ENCODE measurements around the gene RHOBTB1.

RHOBTB1 gene

GRCh38 chr10:60989400-60989876 lies 45.5 kb upstream of the RHOBTB1 start:
- Histone ChIP-seq H3K9ac (ENCODE audit: low read depth, low read length) (no peak overlapping the region), H4K20me1 (ENCODE audit: insufficient read depth, low read length) (no peaks in the 10 kb centered on the region), H3K4me2 (ENCODE audit: insufficient read depth, low read length) (no peak overlapping the region), H3K36me3 (ENCODE audit: insufficient read depth, low read length) (no peaks in the 10 kb centered on the region), H2AFZ (ENCODE audit: low read depth, low read length) (no peak overlapping the region), H3K9me3 (ENCODE audit: insufficient read depth, low read length, severe bottlenecking) (no peaks in the 10 kb centered on the region), H3K27ac (ENCODE audit: low read length) (no peak overlapping the region), H3K4me3 (ENCODE audit: low read depth in 1 of 2, low read length in 2 of 2) (no peak overlapping the region), H3K79me2 (ENCODE audit: insufficient read depth, low read length) (no peaks in the 10 kb centered on the region), H3K27me3 (ENCODE audit: insufficient read depth, low read length, poor library complexity) (no peaks in the 10 kb centered on the region), H3K4me1 (ENCODE audit: insufficient read depth, low read length) (no peaks in the 10 kb centered on the region)
- peak; percentile 27; the same call in 1 of the 3 replicates for ATAC-seq (ENCODE audit: insufficient read depth, low read depth)
- TF ChIP-seq EZH2 (IDR thresholded peaks at IDR 0.05; ENCODE audit: borderline replicate concordance, low read depth, low read length, severe bottlenecking) (no peak), CTCF (IDR thresholded peaks at IDR 0.05; ENCODE audit: borderline replicate concordance, extremely low read depth, low read length, poor library complexity, severe bottlenecking) (no peak)
- no peak for DNase-seq

GRCh38 chr10:60986791-60987190 lies 42.8 kb upstream of the RHOBTB1 start:
- Histone ChIP-seq H3K27ac (ENCODE audit: low read length) (no peak overlapping the region), H3K9ac (ENCODE audit: low read depth, low read length) (no peak overlapping the region), H3K4me2 (ENCODE audit: insufficient read depth, low read length) (no peak overlapping the region), H3K27me3 (ENCODE audit: insufficient read depth, low read length, poor library complexity) (no peaks in the 10 kb centered on the region), H3K9me3 (ENCODE audit: insufficient read depth, low read length, severe bottlenecking) (no peaks in the 10 kb centered on the region), H3K79me2 (ENCODE audit: insufficient read depth, low read length) (no peaks in the 10 kb centered on the region), H3K4me3 (ENCODE audit: low read depth in 1 of 2, low read length in 2 of 2) (no peak overlapping the region), H3K36me3 (ENCODE audit: insufficient read depth, low read length) (no peaks in the 10 kb centered on the region), H3K4me1 (ENCODE audit: insufficient read depth, low read length) (no peaks in the 10 kb centered on the region), H2AFZ (ENCODE audit: low read depth, low read length) (no peak overlapping the region), H4K20me1 (ENCODE audit: insufficient read depth, low read length) (no peaks in the 10 kb centered on the region)
- TF ChIP-seq EZH2 (IDR thresholded peaks at IDR 0.05; ENCODE audit: borderline replicate concordance, low read depth, low read length, severe bottlenecking) (no peak), CTCF (IDR thresholded peaks at IDR 0.05; ENCODE audit: borderline replicate concordance, extremely low read depth, low read length, poor library complexity, severe bottlenecking) (no peak)
- ATAC-seq (ENCODE audit: insufficient read depth, low read depth), result no peak
- DNase-seq, result no peak

- no peaks in the 10 kb centered on the region for H3K9me3 ChIP-seq (ENCODE audit: insufficient read depth, low read length, severe bottlenecking)
- no peak overlapping the region for H3K27ac ChIP-seq (ENCODE audit: low read length)
- TF ChIP-seq CTCF (IDR thresholded peaks at IDR 0.05; ENCODE audit: borderline replicate concordance, extremely low read depth, low read length, poor library complexity, severe bottlenecking), result no peak
- TF ChIP-seq EZH2 (IDR thresholded peaks at IDR 0.05; ENCODE audit: borderline replicate concordance, low read depth, low read length, severe bottlenecking), result no peak
- ATAC-seq (ENCODE audit: insufficient read depth, low read depth) (no peak), DNase-seq (no peak)
- no peaks in the 10 kb centered on the region for H3K79me2 ChIP-seq (ENCODE audit: insufficient read depth, low read length)
- no peak overlapping the region for H3K4me3 ChIP-seq (ENCODE audit: low read depth in 1 of 2, low read length in 2 of 2)
- no peak overlapping the region for H3K9ac ChIP-seq (ENCODE audit: low read depth, low read length)
- no peak overlapping the region for H3K4me2 ChIP-seq (ENCODE audit: insufficient read depth, low read length)
- H3K36me3 ChIP-seq (ENCODE audit: insufficient read depth, low read length), result no peaks in the 10 kb centered on the region
- H2AFZ ChIP-seq (ENCODE audit: low read depth, low read length), result no peak overlapping the region
- H3K4me1 ChIP-seq (ENCODE audit: insufficient read depth, low read length), result no peaks in the 10 kb centered on the region
- H4K20me1 ChIP-seq (ENCODE audit: insufficient read depth, low read length), result no peaks in the 10 kb centered on the region
- H3K27me3 ChIP-seq (ENCODE audit: insufficient read depth, low read length, poor library complexity), result no peaks in the 10 kb centered on the region
These were observed 42.0 kb upstream of the RHOBTB1 start for GRCh38 chr10:60985951-60986350.

- H3K27me3 ChIP-seq (ENCODE audit: insufficient read depth, low read length, poor library complexity), result no peaks in the 10 kb centered on the region
- no peaks in the 10 kb centered on the region for H3K9me3 ChIP-seq (ENCODE audit: insufficient read depth, low read length, severe bottlenecking)
- H3K4me2 ChIP-seq (ENCODE audit: insufficient read depth, low read length), result no peak overlapping the region
- DNase-seq, result no peak
- no peak for TF ChIP-seq CTCF (IDR thresholded peaks at IDR 0.05; ENCODE audit: borderline replicate concordance, extremely low read depth, low read length, poor library complexity, severe bottlenecking)
- H2AFZ ChIP-seq (ENCODE audit: low read depth, low read length), result no peak overlapping the region
- H4K20me1 ChIP-seq (ENCODE audit: insufficient read depth, low read length), result no peaks in the 10 kb centered on the region
- H3K9ac ChIP-seq (ENCODE audit: low read depth, low read length), result no peak overlapping the region
- no peak overlapping the region for H3K27ac ChIP-seq (ENCODE audit: low read length)
- H3K36me3 ChIP-seq (ENCODE audit: insufficient read depth, low read length), result no peaks in the 10 kb centered on the region
- no peaks in the 10 kb centered on the region for H3K79me2 ChIP-seq (ENCODE audit: insufficient read depth, low read length)
- H3K4me1 ChIP-seq (ENCODE audit: insufficient read depth, low read length), result no peaks in the 10 kb centered on the region
- H3K4me3 ChIP-seq (ENCODE audit: low read depth in 1 of 2, low read length in 2 of 2), result no peak overlapping the region
- no peak for ATAC-seq (ENCODE audit: insufficient read depth, low read depth)
These were observed 37.0 kb upstream of the RHOBTB1 start for GRCh38 chr10:60980997-60981396.

Measured in DND-41 (cell line).